ENCODE results near the gene SP6.

Gene SP6

GRCh38 chr17:47852113-47852949, 1.4 kb upstream of the SP6 start:
- DNase-seq, result no peak

- no peak for DNase-seq
Measured at GRCh38 chr17:47851764-47852112, 775 bp upstream of the SP6 start.

GRCh38 chr17:47850373-47850691, 631 bp downstream of the SP6 start:
- DNase-seq, result no peak

GRCh38 chr17:47848198-47848513, 2.8 kb downstream of the SP6 start:
- DNase-seq, result no peak

GRCh38 chr17:47847341-47848197, 3.4 kb downstream of the SP6 start:
- no peak for DNase-seq

- no peak for DNase-seq
Measured at GRCh38 chr17:47846716-47847340, 4.1 kb downstream of the SP6 start.

- DNase-seq, result no peak
Measured at GRCh38 chr17:47845716-47846075, 5.3 kb downstream of the SP6 start.

- DNase-seq, result no peak
Measured at GRCh38 chr17:47844814-47845715, 5.9 kb downstream of the SP6 start.

- no peak for DNase-seq
Measured at GRCh38 chr17:47844227-47844626, 6.7 kb downstream of the SP6 start.

GRCh38 chr17:47843391-47843730, 7.6 kb downstream of the SP6 start:
- DNase-seq, result no peak

- DNase-seq, result no peak
Measured at GRCh38 chr17:47841488-47842291, 9.3 kb downstream of the SP6 start.

- peak in 1 of 2 experiments; percentile 46 for DNase-seq
Measured at GRCh38 chr17:47840742-47841487, 10.0 kb downstream of the SP6 start, which contains the start of gene SCRN2. Gene SCRN2, minus strand, starts transcription at chr17:47841273. Its CDS starts 430 bp downstream, at chr17:47840843.

- DNase-seq, result no peak
Measured at GRCh38 chr17:47840001-47840741, 10.8 kb downstream of the SP6 start.

GRCh38 chr17:47839071-47839470, 11.9 kb downstream of the SP6 start:
- no peak for DNase-seq

- no peak for DNase-seq
Measured at GRCh38 chr17:47838636-47839035, 12.3 kb downstream of the SP6 start.

GRCh38 chr17:47837401-47838039, 13.4 kb downstream of the SP6 start:
- no peak for DNase-seq

- DNase-seq, result no peak
Measured at GRCh38 chr17:47836601-47837000, 14.4 kb downstream of the SP6 start.

- DNase-seq, result no peak
Measured at GRCh38 chr17:47834756-47835155, 16.2 kb downstream of the SP6 start.

- DNase-seq, result no peak
Measured at GRCh38 chr17:47831934-47832327, 19.0 kb downstream of the SP6 start.
